Right cardiac atrium (tissue), 5 donors: ENCODE measurements around the gene NKD2. TPM values are rescaled to one million over a fixed set of nuclear protein-coding genes. Genes with fewer than 3 reads are reported as not detected.

Source experiments
- ATAC-seq, 2 donors: fragments of 200-7000 bp; cut with Tn5 transposase; one replicate each; pipeline versions ENCODE4 v1.8.0 to v1.9.1; 2020; ENCODE audit warnings: moderate library complexity in 2 of 2, mild to moderate bottlenecking in 1 of 2
- DNase-seq, 3 donors: peaks; one replicate each; pipeline ENCODE4 v3.0.0-alpha.2; 2020
- H3K27ac ChIP-seq: one replicate; pipeline ENCODE4 v1.5.1; 2013; ENCODE audit warnings: mild to moderate bottlenecking, low read length, control low read depth, moderate library complexity
- H3K27me3 ChIP-seq: one replicate; pipeline ENCODE4 v1.6.1; 2013; ENCODE audit not compliant: control insufficient read depth, insufficient read depth
- H3K4me1 ChIP-seq: one replicate; pipeline ENCODE4 v1.6.1; 2013; ENCODE audit warnings: low read length; ENCODE audit not compliant: control insufficient read depth, insufficient read depth
- H3K4me3 ChIP-seq: one replicate; pipeline ENCODE4 v1.5.1; 2013; ENCODE audit warnings: low read length, control low read depth
- H3K9me3 ChIP-seq: one replicate; pipeline ENCODE4 v1.6.1; 2013; ENCODE audit warnings: low read length; ENCODE audit not compliant: control insufficient read depth
- WGBS: extraction: QIAGEN DNeasy Blood & Tissue Kit; methylation state at CpG from one replicate; pipeline ENCODE4 v1.1.7; 2013; 5-methylcytosine and 5-hydroxymethylcytosine counted together
- intact Hi-C, 4 donors: fragments of 100-400 bp; cut with DNase I; formaldehyde crosslinking; loops; one replicate each; pipeline versions ENCODE4 v1.11.0 to v1.14.0; 2022 to 2023
- polyA plus RNA-seq: library from polyadenylated mRNA; stranded (reverse); fragments of 200-250 nt; gene quantifications from one replicate; pipeline ENCODE4 v1.2.3, GENCODE V29; 2013
- total RNA-seq, 4 donors: library from RNA; stranded (reverse); fragmentation: NEBNext Ultra II Directional; extraction: Animal tissue kit (Norgen Biotek cat#: 25700); gene quantifications; one replicate each; pipeline ENCODE4 v1.2.1, GENCODE V29; 2021
- donor health status: healthy with polysubstance abuse.
- donor health status: DM: no; HTN: yes; CAD: no.
- donor health status: DM: no; HTN: no; CAD: no.
- donor health status: DM: no; HTN: yes; CAD: no; lungs with severe emphysema.
- donor health status: DM: yes; HTN: yes; CAD: no.

NKD2 gene
- total and polyA plus RNA-seq, 5 donors = 1.9 to 8.6 (median 2.6) TPM

DNA sequence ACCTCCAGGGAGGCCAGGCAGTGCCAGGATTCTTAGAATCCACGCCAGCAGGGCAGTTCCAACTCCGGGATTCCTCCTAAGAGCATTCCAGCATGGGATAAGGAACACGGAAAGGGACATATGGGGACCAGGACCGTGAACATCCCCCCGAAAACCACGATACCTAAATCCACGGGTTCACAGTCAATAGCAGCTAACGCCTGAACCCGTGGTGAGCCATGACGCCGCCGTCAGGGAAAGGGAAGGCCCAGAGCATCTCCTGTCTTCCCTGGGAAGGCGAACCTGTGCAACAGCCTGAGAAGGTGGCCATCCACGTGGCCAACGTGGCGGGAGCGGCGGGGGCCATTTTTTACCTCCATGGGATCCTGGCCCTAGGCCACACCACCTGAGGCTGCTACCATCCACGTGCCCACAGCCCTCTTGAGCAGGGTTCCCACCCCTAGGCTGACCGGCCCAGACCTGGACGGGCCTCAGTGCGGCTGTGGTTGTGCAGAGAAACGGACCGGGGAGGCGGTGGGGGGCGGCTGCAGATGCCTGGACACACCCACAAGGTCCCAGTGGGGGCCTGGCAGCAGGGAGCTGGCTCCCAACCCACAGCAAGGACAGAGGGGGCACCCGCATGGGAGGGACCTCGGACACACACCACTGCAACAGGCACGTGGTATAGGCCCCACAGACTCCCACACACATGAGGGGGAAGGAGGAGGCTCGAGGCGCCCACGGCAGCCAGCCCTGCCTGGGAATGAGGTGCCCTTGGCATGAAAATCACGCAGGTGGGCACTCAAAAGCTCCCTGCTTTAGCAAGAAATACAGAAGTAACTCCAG is 60.5 kb downstream of the NKD2 start:
- H3K4me3 ChIP-seq = no peak overlapping the region
- ATAC-seq (peak; percentile 16 to 32), DNase-seq (peak in 2 of 3 donors; percentile 62 to 69)
- no peaks in the 10 kb centered on the region for H3K9me3 ChIP-seq
- WGBS = 93% methylated on average over 33 of the region's 33 CpGs
- H3K27ac ChIP-seq = no peak overlapping the region
- H3K27me3 ChIP-seq = no peaks in the 10 kb centered on the region
- intact Hi-C loops = no loop called here
- no peaks in the 10 kb centered on the region for H3K4me1 ChIP-seq

DNA sequence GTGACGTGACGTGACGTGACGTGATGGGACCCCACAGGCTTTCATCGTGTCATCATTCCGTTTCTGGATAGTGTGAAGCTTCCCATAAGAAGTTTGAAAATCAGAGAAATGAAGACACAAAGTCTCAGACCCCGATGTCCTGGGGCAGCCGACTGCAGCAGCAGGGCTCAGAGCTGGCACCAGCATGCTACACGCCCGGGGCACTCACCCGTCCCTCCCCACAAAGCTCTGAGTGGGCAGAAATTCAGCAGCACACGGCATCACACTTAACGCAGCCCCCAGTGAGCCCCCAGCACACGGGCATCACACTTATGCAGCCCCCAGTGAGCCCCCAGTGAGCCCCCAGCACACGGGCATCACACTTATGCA is 61.1 kb downstream of the NKD2 start:
- no peaks in the 10 kb centered on the region for H3K27me3 ChIP-seq
- DNase-seq = peak in 2 of 3 donors; percentile 36 to 40
- no peak overlapping the region for H3K4me3 ChIP-seq
- no peaks in the 10 kb centered on the region for H3K4me1 ChIP-seq
- no peak overlapping the region for H3K27ac ChIP-seq
- no peaks in the 10 kb centered on the region for H3K9me3 ChIP-seq
- intact Hi-C loops = no loop called here
- WGBS = 93% methylated on average over 14 of the region's 15 CpGs
- ATAC-seq = no peak

DNA sequence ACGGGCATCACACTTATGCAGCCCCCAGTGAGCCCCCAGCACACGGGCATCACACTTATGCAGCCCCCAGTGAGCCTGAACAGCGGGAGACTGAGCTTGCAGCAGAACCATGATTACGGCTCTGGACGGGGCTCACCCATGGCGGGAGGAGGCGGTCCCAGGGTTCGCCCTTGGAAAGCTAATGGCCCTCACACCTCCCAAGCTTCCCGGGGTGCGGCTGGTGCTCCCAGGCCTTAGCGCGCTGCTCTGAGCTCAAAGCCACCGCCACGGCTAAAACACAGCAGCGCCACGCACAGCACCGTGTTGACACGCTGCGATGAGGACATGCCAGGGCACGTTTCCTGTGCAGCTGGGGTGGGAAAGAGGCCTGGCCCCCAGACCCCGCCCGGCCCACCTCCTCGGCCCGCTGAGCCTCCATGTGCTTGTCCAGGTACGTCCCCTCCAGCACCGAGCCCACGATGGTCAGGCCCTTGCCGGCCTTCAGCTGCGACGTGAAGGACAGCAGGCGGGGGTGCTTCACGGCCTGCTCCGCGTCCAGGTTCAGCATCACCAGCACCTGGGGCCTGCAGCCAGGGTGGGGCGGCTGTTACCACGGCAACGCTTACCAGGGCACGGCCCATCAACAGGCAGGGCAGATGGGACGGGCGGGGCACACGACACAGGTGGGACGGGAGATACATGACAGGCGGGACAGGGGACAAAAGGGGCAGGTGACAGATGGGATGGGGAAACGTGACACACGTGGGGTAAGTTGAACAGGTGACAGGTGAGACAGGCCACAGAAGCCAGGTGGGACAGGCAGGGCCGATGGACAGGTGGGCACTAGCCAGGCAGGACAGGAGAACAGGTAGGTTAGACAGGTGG is 64.9 kb downstream of the NKD2 start:
- DNase-seq = no peak
- Histone ChIP-seq H3K9me3 (no peaks in the 10 kb centered on the region), H3K27ac (no peak overlapping the region), H3K4me1 (no peaks in the 10 kb centered on the region), H3K4me3 (no peak overlapping the region), H3K27me3 (no peaks in the 10 kb centered on the region)
- intact Hi-C loops = no loop called here
- ATAC-seq = no peak
- WGBS = 91% methylated on average over 46 of the region's 46 CpGs

- H3K27me3 ChIP-seq = no peaks in the 10 kb centered on the region
- H3K27ac ChIP-seq = no peak overlapping the region
- intact Hi-C loops = no loop called here
- WGBS = 93% methylated on average over 18 of the region's 18 CpGs
- DNase-seq (no peak), ATAC-seq (peak; percentile 9 to 19)
- H3K9me3 ChIP-seq = no peaks in the 10 kb centered on the region
- H3K4me3 ChIP-seq = no peak overlapping the region
- no peaks in the 10 kb centered on the region for H3K4me1 ChIP-seq
Measured at GRCh38 chr5:1074226-1074625, 65.6 kb downstream of the NKD2 start.

- H3K4me1 ChIP-seq = no peaks in the 10 kb centered on the region
- WGBS = 90% methylated on average over 40 of the region's 40 CpGs
- no peak overlapping the region for H3K27ac ChIP-seq
- intact Hi-C loops = no loop called here
- ATAC-seq (peak; percentile 8 to 20), DNase-seq (no peak)
- no peak overlapping the region for H3K4me3 ChIP-seq
- no peaks in the 10 kb centered on the region for H3K27me3 ChIP-seq
- no peaks in the 10 kb centered on the region for H3K9me3 ChIP-seq
Measured at GRCh38 chr5:1074816-1075554, 66.4 kb downstream of the NKD2 start.

DNA sequence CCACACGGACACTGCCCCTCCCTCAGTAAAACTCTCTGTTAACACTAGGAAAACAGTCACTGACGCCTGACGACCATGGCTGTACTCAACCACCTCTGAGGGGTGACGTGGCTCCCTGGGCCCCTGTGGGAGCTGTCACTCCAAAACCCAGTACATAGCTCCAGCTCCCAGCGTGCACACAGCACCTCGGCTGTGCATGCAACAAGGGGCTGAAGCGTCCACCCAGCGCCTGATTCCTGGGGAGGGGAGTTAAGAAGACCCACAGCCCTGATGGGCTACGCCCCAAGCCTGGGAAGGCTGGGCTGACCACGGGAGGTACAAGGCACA is 66.9 kb downstream of the NKD2 start:
- Histone ChIP-seq H3K4me3 (no peak overlapping the region), H3K27me3 (no peaks in the 10 kb centered on the region), H3K27ac (no peak overlapping the region), H3K9me3 (no peaks in the 10 kb centered on the region), H3K4me1 (no peaks in the 10 kb centered on the region)
- intact Hi-C loops = no loop called here
- ATAC-seq (no peak), DNase-seq (no peak)
- WGBS = 86% methylated on average over 10 of the region's 10 CpGs

DNA sequence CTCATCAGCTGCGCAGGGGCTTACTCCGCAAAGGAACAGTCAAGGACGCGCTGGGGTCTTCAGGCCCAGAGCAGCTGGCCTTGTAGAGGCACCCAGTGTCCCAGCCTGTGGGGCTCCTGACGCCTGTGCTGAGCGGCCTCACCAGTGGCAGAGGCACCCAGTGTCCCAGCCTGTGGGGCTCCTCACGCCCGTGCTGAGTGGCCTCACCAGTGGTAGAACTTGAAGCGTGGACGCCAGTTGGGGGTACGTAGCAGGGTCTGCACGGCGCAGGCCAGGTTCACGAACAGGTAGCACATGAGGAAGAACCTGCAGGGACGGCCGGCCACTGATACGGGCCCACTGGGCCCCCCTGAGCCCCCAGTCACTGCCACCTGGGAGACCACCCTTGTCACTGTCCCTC is 67.3 kb downstream of the NKD2 start:
- intact Hi-C loops = no loop called here
- DNase-seq (no peak), ATAC-seq (no peak)
- WGBS = 94% methylated on average over 17 of the region's 17 CpGs
- Histone ChIP-seq H3K4me1 (no peaks in the 10 kb centered on the region), H3K27ac (no peak overlapping the region), H3K9me3 (no peaks in the 10 kb centered on the region), H3K4me3 (no peak overlapping the region), H3K27me3 (no peaks in the 10 kb centered on the region)

- H3K27ac ChIP-seq = no peak overlapping the region
- no peaks in the 10 kb centered on the region for H3K9me3 ChIP-seq
- no peak overlapping the region for H3K4me3 ChIP-seq
- ATAC-seq (no peak), DNase-seq (no peak)
- intact Hi-C loops = no loop called here
- WGBS = 90% methylated on average over 17 of the region's 17 CpGs
- no peaks in the 10 kb centered on the region for H3K4me1 ChIP-seq
- no peaks in the 10 kb centered on the region for H3K27me3 ChIP-seq
Measured at GRCh38 chr5:1076406-1076805, 67.8 kb downstream of the NKD2 start.

DNA sequence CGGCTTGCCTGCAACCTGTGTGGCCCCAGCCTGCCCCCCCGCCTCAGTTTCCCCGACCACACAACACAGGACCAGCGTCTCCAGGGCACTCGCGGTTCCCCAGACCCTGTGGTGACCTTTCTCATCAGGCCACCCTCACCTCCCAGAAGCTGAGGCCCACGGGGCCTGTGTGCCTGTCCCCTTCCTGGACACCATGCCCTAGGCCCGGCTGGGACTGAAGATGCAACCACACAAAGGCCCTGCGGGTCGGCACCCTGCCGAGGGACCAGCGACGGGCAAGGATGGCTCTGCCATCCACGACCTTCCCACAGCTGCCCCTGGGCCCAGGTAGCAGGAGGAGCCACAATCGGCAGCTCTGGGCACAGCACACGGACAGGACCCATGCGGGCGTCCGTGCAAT is 68.4 kb downstream of the NKD2 start:
- Histone ChIP-seq H3K9me3 (no peaks in the 10 kb centered on the region), H3K4me3 (no peak overlapping the region), H3K27me3 (no peaks in the 10 kb centered on the region), H3K27ac (no peak overlapping the region), H3K4me1 (no peaks in the 10 kb centered on the region)
- WGBS = 93% methylated on average over 19 of the region's 19 CpGs
- ATAC-seq (no peak), DNase-seq (no peak)
- intact Hi-C loops = no loop called here

- no peak for ATAC-seq
- no peaks in the 10 kb centered on the region for H3K4me1 ChIP-seq
- 95% methylated on average over 27 of the region's 27 CpGs for WGBS
- no peak for DNase-seq
- intact Hi-C loops = no loop called here
- H3K9me3 ChIP-seq = no peaks in the 10 kb centered on the region
- H3K4me3 ChIP-seq = no peak overlapping the region
- no peak overlapping the region for H3K27ac ChIP-seq
- no peaks in the 10 kb centered on the region for H3K27me3 ChIP-seq
Measured at GRCh38 chr5:1077491-1078020, 69.0 kb downstream of the NKD2 start.

DNA sequence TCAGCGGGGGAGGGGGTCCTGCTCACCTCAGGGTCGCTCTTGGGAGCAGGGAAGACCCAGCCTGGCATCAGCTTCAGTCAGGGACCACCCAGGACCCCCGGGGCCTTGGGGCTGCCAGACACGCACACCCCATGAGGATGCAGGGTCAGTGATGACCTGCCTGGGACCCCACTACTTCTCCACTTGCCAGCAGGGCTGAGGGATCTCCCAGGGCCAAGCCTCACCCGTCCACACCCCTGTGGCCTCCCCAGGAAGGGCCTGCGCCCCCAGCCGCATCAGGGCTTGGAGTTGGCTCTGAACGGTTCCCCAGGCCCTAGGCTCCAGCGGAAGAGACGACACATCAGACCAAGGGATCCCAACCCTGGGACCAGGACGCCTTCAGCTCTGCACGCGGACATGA is 69.6 kb downstream of the NKD2 start:
- DNase-seq = no peak
- Histone ChIP-seq H3K27me3 (no peaks in the 10 kb centered on the region), H3K9me3 (no peaks in the 10 kb centered on the region), H3K4me3 (no peak overlapping the region), H3K27ac (no peak overlapping the region), H3K4me1 (no peaks in the 10 kb centered on the region)
- intact Hi-C loops = no loop called here
- 94% methylated on average over 13 of the region's 13 CpGs for WGBS
- ATAC-seq = no peak
